Measurements from ENCODE around the gene CNGB1.

GRCh38 chr16:57962046-57962445 is 8.9 kb downstream of the CNGB1 start:
- TF ChIP-seq MEF2A (IDR thresholded peaks at IDR 0.05; ENCODE audit: borderline replicate concordance, low read depth): no peak
- TF ChIP-seq, protein P1, sequence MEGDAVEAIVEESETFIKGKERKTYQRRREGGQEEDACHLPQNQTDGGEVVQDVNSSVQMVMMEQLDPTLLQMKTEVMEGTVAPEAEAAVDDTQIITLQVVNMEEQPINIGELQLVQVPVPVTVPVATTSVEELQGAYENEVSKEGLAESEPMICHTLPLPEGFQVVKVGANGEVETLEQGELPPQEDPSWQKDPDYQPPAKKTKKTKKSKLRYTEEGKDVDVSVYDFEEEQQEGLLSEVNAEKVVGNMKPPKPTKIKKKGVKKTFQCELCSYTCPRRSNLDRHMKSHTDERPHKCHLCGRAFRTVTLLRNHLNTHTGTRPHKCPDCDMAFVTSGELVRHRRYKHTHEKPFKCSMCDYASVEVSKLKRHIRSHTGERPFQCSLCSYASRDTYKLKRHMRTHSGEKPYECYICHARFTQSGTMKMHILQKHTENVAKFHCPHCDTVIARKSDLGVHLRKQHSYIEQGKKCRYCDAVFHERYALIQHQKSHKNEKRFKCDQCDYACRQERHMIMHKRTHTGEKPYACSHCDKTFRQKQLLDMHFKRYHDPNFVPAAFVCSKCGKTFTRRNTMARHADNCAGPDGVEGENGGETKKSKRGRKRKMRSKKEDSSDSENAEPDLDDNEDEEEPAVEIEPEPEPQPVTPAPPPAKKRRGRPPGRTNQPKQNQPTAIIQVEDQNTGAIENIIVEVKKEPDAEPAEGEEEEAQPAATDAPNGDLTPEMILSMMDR (IDR thresholded peaks at IDR 0.05): no peak
- no peak for TF ChIP-seq JUND (IDR thresholded peaks at IDR 0.05)

Data from SK-N-SH (cell line).